Testis (tissue), 3 donors: Measurements from ENCODE around the gene NPNT. TPM values are rescaled to one million over a fixed set of nuclear protein-coding genes. Genes with fewer than 3 reads are reported as not detected.

Experiments used
- DNase-seq: peaks from one replicate; pipeline ENCODE4 v3.0.0-alpha.2; 2019
- H3K27ac ChIP-seq, 2 donors: fragments of 200-600 bp; sonication (generic); one replicate each; pipeline ENCODE4 v1.5.1; 2019
- H3K27me3 ChIP-seq: fragments of 200-600 bp; sonication (generic); one replicate; pipeline ENCODE4 v1.5.1; 2019
- H3K36me3 ChIP-seq: fragments of 200-600 bp; sonication (generic); one replicate; pipeline ENCODE4 v1.5.1; 2017; ENCODE audit warnings: low read depth; ENCODE audit errors: missing control alignments
- H3K4me1 ChIP-seq: fragments of 200-600 bp; sonication (generic); one replicate; pipeline ENCODE4 v1.5.1; 2019
- H3K4me3 ChIP-seq, 2 donors: fragments of 200-600 bp; sonication (generic); one replicate each; pipeline ENCODE4 v1.5.1; 2017 to 2019
- H3K9me3 ChIP-seq: fragments of 200-600 bp; sonication (generic); one replicate; pipeline ENCODE4 v1.5.1; 2017
- CTCF ChIP-seq, 3 experiments: fragments of 450-650 bp in 2 of 3; fragments of 200-600 bp in 1 of 3; sonication (generic) in 1 of 3; IDR thresholded peaks; one replicate each; pipeline ENCODE4 v1.5.1; 2016 to 2019; ENCODE audit warnings: antibody characterized with exemption in 3 of 3, mild to moderate bottlenecking in 2 of 3, moderate library complexity in 1 of 3
- POLR2A ChIP-seq: fragments of 450-650 bp; IDR thresholded peaks from one replicate; pipeline ENCODE4 v1.6.1; 2017; ENCODE audit warnings: antibody characterized with exemption, mild to moderate bottlenecking, moderate library complexity
- WGBS, 2 donors: methylation state at CpG; one replicate each; pipeline ENCODE4 v1.1.5; 2018; 5-methylcytosine and 5-hydroxymethylcytosine counted together
- intact Hi-C: fragments of 100-400 bp; cut with DNase I; formaldehyde crosslinking; loops from one replicate; pipeline ENCODE4 v1.15.1; 2023; ENCODE audit warnings: low total_unique reads
- polyA plus RNA-seq: library from polyadenylated mRNA; stranded (reverse); fragments of 350-450 nt; fragmentation: Illumina TruSeq; extraction: RNeasy Lipid Tissue Mini Kit (QIAGEN cat#74804); gene quantifications from one replicate; pipeline ENCODE4 v1.2.3, GENCODE V29; 2014; ENCODE audit warnings: low read depth, low replicate concordance; ENCODE audit not compliant: insufficient read depth
- total RNA-seq, 2 donors: library from RNA; depleted of rRNA; stranded (reverse); fragments of >200 nt; gene quantifications; one replicate each; pipeline ENCODE4 v1.2.3, GENCODE V29; 2016

The NPNT gene
- total and polyA plus RNA-seq, 3 donors from 2014 or later: 5.4 to 17.9 (median 6.3) TPM

DNA sequence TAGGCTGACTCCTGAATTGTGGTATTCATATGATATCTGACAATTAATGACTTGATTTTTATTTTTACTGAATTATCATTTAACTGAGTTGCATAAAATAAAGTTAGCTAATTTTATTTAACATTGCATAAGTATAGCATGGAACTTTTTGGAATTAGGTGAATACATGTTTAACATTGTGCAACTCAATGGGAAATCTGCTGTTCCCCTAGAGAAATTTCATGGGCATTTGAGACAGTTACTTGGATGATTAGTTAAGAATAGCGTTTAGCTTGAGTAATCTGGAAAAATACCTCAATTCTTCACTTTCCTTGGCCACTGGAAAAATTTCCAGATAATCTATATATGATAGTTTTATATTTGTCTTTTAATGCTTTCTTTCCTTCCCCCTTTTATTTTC is 42.5 kb downstream of the NPNT start:
- H3K4me3 ChIP-seq: no peak overlapping the region
- H3K27ac ChIP-seq: no peak overlapping the region
- WGBS, 2 donors: 84 to 94% methylated on average over 1 of the region's 1 CpG
- intact Hi-C loops: no loop called here
- no peaks in the 10 kb centered on the region for H3K9me3 ChIP-seq
- no peak for DNase-seq
- H3K27me3 ChIP-seq: no peaks in the 10 kb centered on the region
- H3K36me3 ChIP-seq: no peaks in the 10 kb centered on the region
- H3K4me1 ChIP-seq: no peaks in the 10 kb centered on the region
- no peak for TF ChIP-seq CTCF (IDR thresholded peaks at IDR 0.05)
- TF ChIP-seq POLR2A: no peak

DNA sequence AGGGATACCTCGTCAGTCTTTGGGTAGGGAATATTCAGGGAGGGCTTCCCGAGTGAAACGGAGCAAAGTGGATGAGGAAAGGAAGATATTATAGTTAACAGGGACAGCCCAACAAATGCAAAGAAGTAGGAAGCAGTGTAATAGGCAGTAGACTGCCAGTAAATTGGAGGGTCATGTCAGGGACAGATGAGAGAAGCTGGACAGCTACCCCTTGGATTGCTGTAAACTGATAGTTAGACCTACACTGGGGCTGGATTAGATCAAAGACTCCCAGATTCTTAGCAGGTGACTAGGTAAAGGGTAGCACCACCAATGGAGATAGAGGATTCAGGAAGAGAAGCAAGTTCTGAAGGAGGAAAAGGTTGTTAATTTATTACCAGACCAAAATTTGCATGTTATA is 48.0 kb downstream of the NPNT start:
- no peak for TF ChIP-seq POLR2A
- TF ChIP-seq CTCF (IDR thresholded peaks at IDR 0.05): no peak
- WGBS, 2 donors: 92% methylated on average over 3 of the region's 3 CpGs
- Histone ChIP-seq H3K4me3 (no peak overlapping the region), H3K27ac (no peak overlapping the region), H3K9me3 (no peaks in the 10 kb centered on the region), H3K27me3 (no peaks in the 10 kb centered on the region), H3K36me3 (no peaks in the 10 kb centered on the region), H3K4me1 (no peaks in the 10 kb centered on the region)
- intact Hi-C loops: no loop called here
- DNase-seq: no peak

DNA sequence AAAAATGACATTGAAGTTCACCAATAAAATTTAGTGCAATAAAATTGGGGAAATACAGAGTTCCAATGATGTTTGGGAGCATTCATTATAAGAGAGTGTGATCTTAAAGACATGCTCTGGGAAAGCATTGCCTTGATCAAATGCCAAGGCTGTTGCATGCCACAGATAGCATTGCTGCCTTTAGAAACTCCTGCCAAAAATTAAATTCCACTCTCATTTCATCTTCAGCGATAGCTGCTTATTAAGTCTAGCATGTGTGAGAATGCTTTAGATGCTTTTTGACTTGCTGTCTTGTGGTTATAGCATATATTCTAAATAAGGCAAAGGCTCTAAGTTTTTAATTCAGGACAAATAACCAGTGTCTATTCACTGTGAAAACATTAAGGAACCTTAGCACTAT is 49.3 kb downstream of the NPNT start:
- 25 to 36% methylated on average over 1 of the region's 1 CpG for WGBS, 2 donors
- H3K9me3 ChIP-seq: no peaks in the 10 kb centered on the region
- H3K4me3 ChIP-seq: no peak overlapping the region
- no peaks in the 10 kb centered on the region for H3K27me3 ChIP-seq
- no peak for DNase-seq
- TF ChIP-seq POLR2A: no peak
- TF ChIP-seq CTCF (IDR thresholded peaks at IDR 0.05): no peak
- H3K4me1 ChIP-seq: no peaks in the 10 kb centered on the region
- no peaks in the 10 kb centered on the region for H3K36me3 ChIP-seq
- intact Hi-C loops: no loop called here
- H3K27ac ChIP-seq: no peak overlapping the region

DNA sequence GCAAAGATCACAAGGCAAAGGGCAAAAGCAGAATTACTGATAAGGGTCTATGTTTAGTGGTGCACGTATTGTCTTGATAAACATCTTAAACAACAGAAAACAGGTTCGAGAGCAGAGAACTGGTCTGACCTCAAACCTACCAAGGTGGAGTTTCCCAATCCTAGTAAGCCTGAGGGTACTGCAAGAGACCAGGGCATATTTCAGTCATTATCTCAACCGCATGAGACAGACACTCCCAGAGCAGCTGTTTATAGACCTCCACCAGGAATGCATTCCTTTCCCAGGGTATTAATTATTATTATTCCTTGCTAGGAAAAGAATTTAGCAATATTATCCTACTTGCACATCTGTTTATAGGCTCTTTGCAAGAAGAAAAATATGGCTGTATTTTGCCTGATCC is 51.5 kb downstream of the NPNT start:
- H3K27me3 ChIP-seq: no peaks in the 10 kb centered on the region
- H3K27ac ChIP-seq: no peak overlapping the region
- intact Hi-C loops: no loop called here
- H3K4me1 ChIP-seq: no peaks in the 10 kb centered on the region
- WGBS, 2 donors: 90 to 96% methylated on average over 3 of the region's 3 CpGs
- no peak overlapping the region for H3K4me3 ChIP-seq
- H3K36me3 ChIP-seq: no peaks in the 10 kb centered on the region
- no peak for DNase-seq
- no peaks in the 10 kb centered on the region for H3K9me3 ChIP-seq
- TF ChIP-seq CTCF (IDR thresholded peaks at IDR 0.05) (no peak), POLR2A (no peak)

DNA sequence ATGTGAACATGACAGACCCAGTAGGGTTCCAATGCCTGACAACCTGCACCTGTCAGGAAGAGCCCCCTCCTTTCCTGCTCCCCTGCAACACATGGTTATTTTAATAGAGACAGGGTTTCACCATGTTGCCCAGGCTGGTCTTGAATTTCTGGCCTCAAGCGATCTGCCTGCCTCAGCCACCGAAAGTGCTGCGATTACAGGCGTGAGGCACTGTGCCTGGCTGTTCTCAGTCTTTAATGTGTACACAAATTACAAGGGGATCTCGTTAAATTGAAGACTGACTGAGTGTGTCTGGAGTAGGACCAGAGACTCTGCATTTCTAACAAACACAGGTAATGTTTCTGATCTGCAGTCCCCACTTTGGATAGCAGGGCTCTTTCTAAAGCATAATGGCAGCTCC is 55.4 kb downstream of the NPNT start:
- Histone ChIP-seq H3K36me3 (no peaks in the 10 kb centered on the region), H3K27me3 (no peaks in the 10 kb centered on the region), H3K4me1 (no peaks in the 10 kb centered on the region), H3K27ac (no peak overlapping the region), H3K4me3 (no peak overlapping the region), H3K9me3 (no peaks in the 10 kb centered on the region)
- intact Hi-C loops: no loop called here
- WGBS, 2 donors: 86 to 96% methylated on average over 5 of the region's 5 CpGs
- TF ChIP-seq POLR2A (no peak), CTCF (IDR thresholded peaks at IDR 0.05) (no peak)
- DNase-seq: no peak
